ENCODE results near the gene SCLY.

GRCh38 chr2:238082151-238082550 is 21.4 kb downstream of the SCLY start:
- TF ChIP-seq CTCF (IDR thresholded peaks at IDR 0.05) (no peak), ZFX (IDR thresholded peaks at IDR 0.05; ENCODE audit: borderline replicate concordance) (no peak)
